Measurements from ENCODE around the gene ADGRL3. TPM values are rescaled to one million over a fixed set of nuclear protein-coding genes. Genes with fewer than 3 reads are reported as not detected.
"Not testable (repeated sequence)": the region's sequence is repeated elsewhere in the genome, so short reads cannot be mapped to it uniquely, and the experiment has no call there.

Gene ADGRL3
- total and polyA plus RNA-seq, 3 experiments from 2014 or later: not detected

DNA sequence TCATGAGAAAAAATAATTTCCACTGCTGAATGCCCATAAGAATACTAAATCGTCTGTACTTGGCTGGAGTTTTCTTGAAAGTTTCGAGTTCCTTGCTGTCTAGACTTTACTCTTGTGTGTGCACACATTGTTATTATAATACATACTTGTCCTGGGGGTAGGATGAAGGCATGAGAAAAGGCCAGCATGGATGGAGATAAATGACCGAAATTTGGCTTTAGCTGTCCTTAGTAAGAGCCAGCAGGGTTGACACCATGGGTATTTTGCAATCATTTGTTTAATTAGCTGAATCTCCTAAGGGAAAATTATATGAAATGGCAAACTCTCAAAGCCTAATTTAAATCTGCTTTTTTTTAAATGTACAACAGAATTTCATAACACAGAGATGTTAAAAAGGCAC lies 641.6 kb downstream of the ADGRL3 start:
- no peaks in the 10 kb centered on the region for H3K9me3 ChIP-seq (ENCODE audit: low read length)
- POLR2A ChIA-PET: no interaction called here
- no peaks in the 10 kb centered on the region for H3K36me3 ChIP-seq (ENCODE audit: insufficient read depth, low read length)

DNA sequence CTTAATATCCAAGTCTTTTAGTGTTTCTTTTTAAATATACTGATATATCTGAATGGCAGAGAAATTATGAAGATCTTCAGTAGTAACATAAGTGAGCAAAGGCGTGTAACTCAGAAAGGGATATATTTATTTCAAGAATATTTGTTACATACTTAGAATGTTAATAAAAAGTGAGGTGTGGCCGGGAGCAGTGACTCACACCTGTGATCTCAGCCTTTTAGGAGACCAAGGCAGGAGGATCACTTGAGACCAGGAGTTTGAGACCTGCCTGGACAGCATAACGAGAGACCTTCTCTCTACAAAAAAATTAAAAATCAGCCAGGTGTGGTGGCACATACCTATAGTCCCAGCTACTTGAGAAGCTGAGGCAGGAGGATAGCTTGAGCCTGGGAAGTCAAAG lies 651.0 kb downstream of the ADGRL3 start:
- no peak for DNase-seq
- no peak overlapping the region for H3K27ac Mint-ChIP-seq
- ChIA-PET CTCF (no interaction called here), POLR2A (no interaction called here)
- Histone ChIP-seq H3K4me3 (ENCODE audit: low read length) (no peak overlapping the region), H3K27ac (ENCODE audit: low read depth, low read length) (no peak overlapping the region), H3K36me3 (ENCODE audit: insufficient read depth, low read length) (no peaks in the 10 kb centered on the region), H3K9me3 (ENCODE audit: low read length) (no peaks in the 10 kb centered on the region), H3K27me3 (ENCODE audit: insufficient read depth, low read length, poor library complexity, severe bottlenecking) (no peaks in the 10 kb centered on the region), H3K4me1 (ENCODE audit: insufficient read depth, low read length) (no peaks in the 10 kb centered on the region)
- H3K9me3 Mint-ChIP-seq: peaks cover 3 to 19% (median 8%) of the 10 kb centered on the region in 5 donors
- no peak overlapping the region for H3K4me3 Mint-ChIP-seq
- no peaks in the 10 kb centered on the region for H3K27me3 Mint-ChIP-seq
- H3K4me1 Mint-ChIP-seq: no peaks in the 10 kb centered on the region
- no peaks in the 10 kb centered on the region for H3K36me3 Mint-ChIP-seq

More for the DNA sequence above, 641.6 kb downstream of the ADGRL3 start:
- Histone ChIP-seq H3K27ac (ENCODE audit: low read depth, low read length) (no peak overlapping the region), H3K4me1 (ENCODE audit: insufficient read depth, low read length) (no peaks in the 10 kb centered on the region), H3K27me3 (ENCODE audit: insufficient read depth, low read length, poor library complexity, severe bottlenecking) (no peaks in the 10 kb centered on the region), H3K4me3 (ENCODE audit: low read length) (no peak overlapping the region)
- CTCF ChIA-PET: no interaction called here
- H3K27me3 Mint-ChIP-seq: no peaks in the 10 kb centered on the region
- H3K4me3 Mint-ChIP-seq: no peak overlapping the region
- DNase-seq: no peak
- no peaks in the 10 kb centered on the region for H3K36me3 Mint-ChIP-seq
- H3K4me1 Mint-ChIP-seq: no peaks in the 10 kb centered on the region
- H3K27ac Mint-ChIP-seq: no peak overlapping the region
- peaks cover 4 to 28% (median 12%) of the 10 kb centered on the region in 5 donors for H3K9me3 Mint-ChIP-seq

DNA sequence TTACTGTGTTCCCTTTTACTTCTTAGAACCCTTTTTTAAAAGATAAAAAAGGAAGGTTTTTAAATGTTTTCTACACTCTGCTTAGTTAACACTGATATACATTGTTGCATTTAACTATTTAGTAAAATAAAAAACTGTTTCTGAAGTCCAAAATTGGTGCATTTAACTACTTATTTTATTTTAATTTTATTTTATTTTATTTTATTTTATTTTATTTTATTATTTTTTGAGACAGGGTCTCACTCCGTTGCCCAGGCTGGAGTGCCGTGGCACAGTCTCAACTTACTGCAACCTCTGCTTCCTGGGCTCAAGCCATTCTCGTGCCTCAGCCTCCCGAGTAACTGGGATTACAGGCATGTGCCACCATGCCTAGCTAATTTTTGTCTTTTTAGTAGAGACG lies 652.0 kb downstream of the ADGRL3 start:
- H3K36me3 ChIP-seq (ENCODE audit: insufficient read depth, low read length); DNase-seq; H3K27me3 Mint-ChIP-seq; H3K4me1 Mint-ChIP-seq; H3K4me3 Mint-ChIP-seq; H3K4me1 ChIP-seq (ENCODE audit: insufficient read depth, low read length); H3K27me3 ChIP-seq (ENCODE audit: insufficient read depth, low read length, poor library complexity, severe bottlenecking); CTCF ChIA-PET; H3K36me3 Mint-ChIP-seq; H3K4me3 ChIP-seq (ENCODE audit: low read length); H3K9me3 ChIP-seq (ENCODE audit: low read length); H3K27ac ChIP-seq (ENCODE audit: low read depth, low read length); H3K27ac Mint-ChIP-seq; POLR2A ChIA-PET: not testable (repeated sequence)
- H3K9me3 Mint-ChIP-seq: peaks cover 3 to 19% (median 8%) of the 10 kb centered on the region in 5 donors

DNA sequence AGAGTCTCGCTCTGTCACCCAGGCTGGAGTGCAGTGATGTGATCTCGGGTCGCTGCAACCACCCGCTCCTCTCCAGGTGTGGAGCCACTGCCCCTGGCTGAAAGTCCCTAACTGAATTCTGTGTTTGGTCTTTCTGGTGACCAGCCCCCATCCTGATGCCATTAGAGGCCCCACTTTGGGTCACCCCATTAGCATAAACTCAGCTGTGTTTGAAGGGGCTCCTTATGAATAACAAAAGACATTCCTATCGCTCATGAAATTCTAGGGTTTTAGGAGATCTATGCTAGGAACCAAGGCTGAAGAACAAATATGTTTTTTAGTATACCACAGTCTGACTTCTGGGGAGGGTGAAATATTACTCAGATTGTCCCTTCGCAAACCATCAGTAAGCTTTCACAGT lies 652.9 kb downstream of the ADGRL3 start:
- H3K27me3 ChIP-seq (ENCODE audit: insufficient read depth, low read length, poor library complexity, severe bottlenecking): no peaks in the 10 kb centered on the region
- no peaks in the 10 kb centered on the region for H3K36me3 ChIP-seq (ENCODE audit: insufficient read depth, low read length)
- Mint-ChIP-seq H3K27me3 (no peaks in the 10 kb centered on the region), H3K4me3 (no peak overlapping the region), H3K36me3 (no peaks in the 10 kb centered on the region), H3K4me1 (no peaks in the 10 kb centered on the region), H3K27ac (no peak overlapping the region), H3K9me3 (peaks cover 3 to 19% (median 8%) of the 10 kb centered on the region in 5 donors)
- H3K4me3 ChIP-seq (ENCODE audit: low read length): no peak overlapping the region
- no peaks in the 10 kb centered on the region for H3K9me3 ChIP-seq (ENCODE audit: low read length)
- ChIA-PET CTCF (no interaction called here), POLR2A (no interaction called here)
- no peaks in the 10 kb centered on the region for H3K4me1 ChIP-seq (ENCODE audit: insufficient read depth, low read length)
- H3K27ac ChIP-seq (ENCODE audit: low read depth, low read length): no peak overlapping the region
- DNase-seq: no peak

DNA sequence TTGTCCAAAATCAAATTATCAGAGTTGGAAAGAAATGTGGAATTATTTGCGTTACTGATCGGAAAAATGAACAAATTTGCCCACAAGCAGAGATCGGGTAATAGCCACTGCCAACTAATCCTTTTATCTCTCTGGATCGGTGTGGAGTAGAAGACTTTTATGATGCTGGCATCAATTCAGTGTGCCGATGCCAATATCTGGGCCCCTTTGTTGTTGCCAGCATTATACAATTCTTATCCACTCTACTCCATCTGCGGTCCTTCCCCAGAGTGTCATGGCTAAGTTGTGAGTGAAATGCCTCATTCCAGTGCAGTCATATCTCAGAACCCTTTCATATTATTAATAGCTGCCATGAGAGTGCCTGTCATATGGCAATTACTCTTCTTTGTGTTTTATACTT lies 660.2 kb downstream of the ADGRL3 start:
- Histone ChIP-seq H3K4me1 (ENCODE audit: insufficient read depth, low read length) (no peaks in the 10 kb centered on the region), H3K36me3 (ENCODE audit: insufficient read depth, low read length) (no peaks in the 10 kb centered on the region), H3K27me3 (ENCODE audit: insufficient read depth, low read length, poor library complexity, severe bottlenecking) (no peaks in the 10 kb centered on the region), H3K27ac (ENCODE audit: low read depth, low read length) (no peak overlapping the region), H3K4me3 (ENCODE audit: low read length) (no peak overlapping the region), H3K9me3 (ENCODE audit: low read length) (no peaks in the 10 kb centered on the region)
- H3K4me1 Mint-ChIP-seq: no peaks in the 10 kb centered on the region
- no peaks in the 10 kb centered on the region for H3K27me3 Mint-ChIP-seq
- H3K27ac Mint-ChIP-seq: no peak overlapping the region
- ChIA-PET CTCF (no interaction called here), POLR2A (no interaction called here)
- peaks cover 3 to 33% (median 7%) of the 10 kb centered on the region in 5 donors for H3K9me3 Mint-ChIP-seq
- no peak for DNase-seq
- H3K36me3 Mint-ChIP-seq: no peaks in the 10 kb centered on the region
- no peak overlapping the region for H3K4me3 Mint-ChIP-seq

DNA sequence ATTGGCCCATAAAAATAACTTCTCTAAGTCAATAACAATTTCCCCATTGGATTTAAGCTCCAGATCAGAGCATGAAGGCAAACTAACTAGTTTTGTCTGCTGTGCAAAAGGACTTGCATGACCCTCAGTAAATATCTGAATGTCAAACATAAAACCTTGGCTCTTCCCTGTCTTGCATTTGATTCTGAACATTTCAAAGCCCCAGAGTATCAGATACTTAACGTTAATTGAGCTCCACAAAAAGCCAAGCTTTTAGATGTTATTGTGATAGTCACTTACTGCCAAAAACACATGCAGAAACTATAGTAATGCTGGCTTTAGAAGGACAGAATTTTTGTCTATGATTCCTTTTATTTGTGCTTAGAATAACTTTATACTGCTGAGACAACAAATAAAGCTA lies 664.2 kb downstream of the ADGRL3 start:
- Mint-ChIP-seq H3K4me1 (no peaks in the 10 kb centered on the region), H3K27me3 (no peaks in the 10 kb centered on the region), H3K36me3 (no peaks in the 10 kb centered on the region), H3K4me3 (no peak overlapping the region), H3K27ac (no peak overlapping the region), H3K9me3 (peaks cover 3 to 28% (median 11%) of the 10 kb centered on the region in 5 donors)
- no peaks in the 10 kb centered on the region for H3K9me3 ChIP-seq (ENCODE audit: low read length)
- no peaks in the 10 kb centered on the region for H3K27me3 ChIP-seq (ENCODE audit: insufficient read depth, low read length, poor library complexity, severe bottlenecking)
- H3K27ac ChIP-seq (ENCODE audit: low read depth, low read length): no peak overlapping the region
- POLR2A ChIA-PET: no interaction called here
- no peak overlapping the region for H3K4me3 ChIP-seq (ENCODE audit: low read length)
- DNase-seq: no peak
- H3K36me3 ChIP-seq (ENCODE audit: insufficient read depth, low read length): no peaks in the 10 kb centered on the region
- H3K4me1 ChIP-seq (ENCODE audit: insufficient read depth, low read length): no peaks in the 10 kb centered on the region
- CTCF ChIA-PET: no interaction called here

DNA sequence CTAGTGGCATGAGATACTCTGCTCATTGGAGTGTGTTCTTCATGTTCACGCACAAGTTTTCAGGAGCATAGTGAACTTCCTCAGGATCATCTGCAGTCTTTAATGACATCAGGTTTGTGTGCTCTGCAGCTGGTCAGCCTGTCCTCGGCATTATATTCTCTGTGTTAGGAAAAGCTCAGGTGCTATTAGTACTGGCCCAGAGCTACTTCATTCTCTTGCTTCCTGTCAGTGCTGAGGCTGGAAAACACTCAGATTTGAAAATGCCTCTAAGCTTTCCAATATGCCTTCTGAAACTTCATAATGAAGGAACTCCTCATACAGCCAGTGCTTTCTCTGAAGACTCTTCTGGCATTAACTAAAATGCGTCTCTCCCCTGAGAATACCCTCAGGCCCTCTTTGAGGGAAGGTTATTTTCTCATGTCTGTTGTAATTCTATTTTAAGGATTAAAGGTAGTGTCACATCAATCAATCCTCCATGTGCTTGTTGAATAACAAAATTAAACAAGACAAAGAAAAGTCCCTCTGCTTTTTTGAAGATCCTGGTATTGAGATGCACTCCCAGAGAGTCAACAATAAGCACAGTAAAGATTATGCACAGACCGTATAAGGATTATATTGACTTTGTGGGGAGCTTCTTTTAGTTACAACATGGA lies 666.4 kb downstream of the ADGRL3 start:
- H3K27ac Mint-ChIP-seq: no peak overlapping the region

DNA sequence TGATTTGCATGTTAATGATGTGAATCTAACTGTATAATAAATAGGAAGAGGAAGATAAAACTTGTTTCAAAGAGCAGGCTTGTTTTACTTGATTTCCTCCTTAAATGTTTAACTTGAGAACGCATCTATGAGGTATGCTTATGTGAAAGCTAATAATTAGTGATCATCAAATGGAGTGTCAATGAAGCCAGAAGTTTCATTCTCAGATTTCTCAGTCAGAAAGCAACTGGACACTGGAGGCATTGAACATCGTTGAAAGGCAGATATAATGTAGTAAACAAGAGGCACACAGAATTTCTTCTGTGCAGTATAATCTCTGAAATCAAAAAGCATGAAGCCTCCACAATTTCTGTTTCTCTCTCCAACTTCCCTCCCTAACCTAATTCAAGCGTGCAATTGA lies 672.9 kb downstream of the ADGRL3 start:
- CTCF ChIA-PET: no interaction called here
- no peaks in the 10 kb centered on the region for H3K4me1 ChIP-seq (ENCODE audit: insufficient read depth, low read length)

More for the DNA sequence above, 666.4 kb downstream of the ADGRL3 start:
- Mint-ChIP-seq H3K4me1 (no peaks in the 10 kb centered on the region), H3K36me3 (no peaks in the 10 kb centered on the region), H3K4me3 (no peak overlapping the region), H3K9me3 (peaks cover 0 to 24% (median 14%) of the 10 kb centered on the region in 5 donors), H3K27me3 (no peaks in the 10 kb centered on the region)
- H3K4me3 ChIP-seq (ENCODE audit: low read length): no peak overlapping the region
- ChIA-PET POLR2A (no interaction called here), CTCF (no interaction called here)
- H3K27ac ChIP-seq (ENCODE audit: low read depth, low read length): no peak overlapping the region
- H3K36me3 ChIP-seq (ENCODE audit: insufficient read depth, low read length): no peaks in the 10 kb centered on the region
- no peak for DNase-seq
- no peaks in the 10 kb centered on the region for H3K9me3 ChIP-seq (ENCODE audit: low read length)
- H3K27me3 ChIP-seq (ENCODE audit: insufficient read depth, low read length, poor library complexity, severe bottlenecking): no peaks in the 10 kb centered on the region
- H3K4me1 ChIP-seq (ENCODE audit: insufficient read depth, low read length): no peaks in the 10 kb centered on the region

DNA sequence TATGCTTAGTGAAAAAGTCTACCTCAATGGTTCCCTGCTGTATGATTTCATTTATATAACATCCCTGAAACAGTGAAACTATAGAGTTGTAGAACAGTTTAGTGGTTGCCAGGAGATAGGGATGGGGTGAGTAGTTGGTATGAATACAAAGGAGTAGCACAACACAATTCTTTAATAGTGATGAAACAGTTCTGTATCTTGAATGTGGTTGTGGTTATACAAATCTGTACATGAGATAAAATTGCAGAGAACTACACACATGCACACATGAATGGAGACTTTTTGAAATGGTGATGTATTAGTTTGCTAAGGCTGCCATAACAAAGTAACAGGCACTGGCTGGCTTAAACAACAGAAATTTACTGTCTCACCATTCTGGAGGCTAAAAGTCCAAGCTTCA lies 677.1 kb downstream of the ADGRL3 start:
- H3K4me3 ChIP-seq (ENCODE audit: low read length): no peak overlapping the region
- Mint-ChIP-seq H3K27ac (no peak overlapping the region), H3K27me3 (no peaks in the 10 kb centered on the region), H3K4me3 (no peak overlapping the region), H3K36me3 (no peaks in the 10 kb centered on the region), H3K9me3 (peaks cover 4 to 19% (median 8%) of the 10 kb centered on the region in 5 donors), H3K4me1 (no peaks in the 10 kb centered on the region)
- H3K27ac ChIP-seq (ENCODE audit: low read depth, low read length): no peak overlapping the region
- no peak for DNase-seq
- no peaks in the 10 kb centered on the region for H3K9me3 ChIP-seq (ENCODE audit: low read length)
- ChIA-PET POLR2A (no interaction called here), CTCF (no interaction called here)
- no peaks in the 10 kb centered on the region for H3K36me3 ChIP-seq (ENCODE audit: insufficient read depth, low read length)
- H3K27me3 ChIP-seq (ENCODE audit: insufficient read depth, low read length, poor library complexity, severe bottlenecking): no peaks in the 10 kb centered on the region
- H3K4me1 ChIP-seq (ENCODE audit: insufficient read depth, low read length): no peaks in the 10 kb centered on the region

More for the DNA sequence above, 672.9 kb downstream of the ADGRL3 start:
- H3K9me3 Mint-ChIP-seq: peaks cover 6 to 24% (median 7%) of the 10 kb centered on the region in 5 donors
- H3K27ac ChIP-seq (ENCODE audit: low read depth, low read length): no peak overlapping the region
- H3K9me3 ChIP-seq (ENCODE audit: low read length): no peaks in the 10 kb centered on the region
- no peaks in the 10 kb centered on the region for H3K27me3 ChIP-seq (ENCODE audit: insufficient read depth, low read length, poor library complexity, severe bottlenecking)
- H3K27ac Mint-ChIP-seq: no peak overlapping the region
- H3K4me1 Mint-ChIP-seq: no peaks in the 10 kb centered on the region
- POLR2A ChIA-PET: no interaction called here
- H3K36me3 ChIP-seq (ENCODE audit: insufficient read depth, low read length): no peaks in the 10 kb centered on the region
- no peak overlapping the region for H3K4me3 Mint-ChIP-seq
- no peaks in the 10 kb centered on the region for H3K27me3 Mint-ChIP-seq
- no peak for DNase-seq
- no peaks in the 10 kb centered on the region for H3K36me3 Mint-ChIP-seq
- H3K4me3 ChIP-seq (ENCODE audit: low read length): no peak overlapping the region
